ENCODE results near the gene CYP4Z1.

DNA sequence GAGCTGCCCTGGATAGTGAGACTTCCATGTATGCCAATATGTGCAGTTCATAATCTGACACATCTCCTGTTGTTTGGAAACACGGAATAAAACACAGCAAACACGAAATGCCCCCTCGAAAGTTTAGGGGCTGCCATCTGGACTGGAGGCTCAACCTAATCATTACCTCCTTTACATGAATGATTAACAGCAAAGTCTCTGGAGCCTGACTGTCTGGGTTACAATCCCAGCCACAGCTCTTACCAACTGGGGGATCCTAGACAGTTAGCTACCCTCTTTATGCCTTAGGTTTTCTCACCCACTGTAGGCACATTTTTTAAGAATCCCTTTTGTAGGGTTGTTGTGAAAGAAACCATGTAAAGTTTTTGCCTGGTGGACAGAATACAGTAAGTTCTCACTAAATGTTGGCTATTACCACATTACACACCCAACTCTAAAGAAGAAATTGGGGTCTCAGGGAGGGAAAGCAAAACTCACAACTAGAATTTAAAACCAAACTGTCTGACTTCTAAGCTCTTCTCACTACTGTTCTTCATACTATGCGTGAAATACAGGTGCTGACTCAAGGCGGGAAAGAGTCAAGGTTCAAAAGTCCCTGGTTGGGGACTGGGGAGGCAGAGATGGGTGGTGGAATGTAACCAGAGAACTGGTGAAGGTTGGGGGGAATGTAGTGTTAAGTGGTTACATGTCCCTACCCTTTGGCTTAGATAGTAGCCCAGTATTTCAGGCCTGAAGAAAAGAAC lies 94.4 kb downstream of the CYP4Z1 start:
- TF ChIP-seq EP300 (IDR thresholded peaks at IDR 0.05): no peak
- TF ChIP-seq, protein P1, sequence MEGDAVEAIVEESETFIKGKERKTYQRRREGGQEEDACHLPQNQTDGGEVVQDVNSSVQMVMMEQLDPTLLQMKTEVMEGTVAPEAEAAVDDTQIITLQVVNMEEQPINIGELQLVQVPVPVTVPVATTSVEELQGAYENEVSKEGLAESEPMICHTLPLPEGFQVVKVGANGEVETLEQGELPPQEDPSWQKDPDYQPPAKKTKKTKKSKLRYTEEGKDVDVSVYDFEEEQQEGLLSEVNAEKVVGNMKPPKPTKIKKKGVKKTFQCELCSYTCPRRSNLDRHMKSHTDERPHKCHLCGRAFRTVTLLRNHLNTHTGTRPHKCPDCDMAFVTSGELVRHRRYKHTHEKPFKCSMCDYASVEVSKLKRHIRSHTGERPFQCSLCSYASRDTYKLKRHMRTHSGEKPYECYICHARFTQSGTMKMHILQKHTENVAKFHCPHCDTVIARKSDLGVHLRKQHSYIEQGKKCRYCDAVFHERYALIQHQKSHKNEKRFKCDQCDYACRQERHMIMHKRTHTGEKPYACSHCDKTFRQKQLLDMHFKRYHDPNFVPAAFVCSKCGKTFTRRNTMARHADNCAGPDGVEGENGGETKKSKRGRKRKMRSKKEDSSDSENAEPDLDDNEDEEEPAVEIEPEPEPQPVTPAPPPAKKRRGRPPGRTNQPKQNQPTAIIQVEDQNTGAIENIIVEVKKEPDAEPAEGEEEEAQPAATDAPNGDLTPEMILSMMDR (IDR thresholded peaks at IDR 0.05): no peak
- TF ChIP-seq POLR2A (IDR thresholded peaks at IDR 0.05): no peak

Measured in suprapubic skin (tissue), 3 donors.